ENCODE results near the gene PIAS1. TPM values are rescaled to one million over a fixed set of nuclear protein-coding genes. Genes with fewer than 3 reads are reported as not detected.

Gene PIAS1
- total RNA-seq, 4 donors from 2014 or later: 61.8 to 106 (median 86.3) TPM

DNA sequence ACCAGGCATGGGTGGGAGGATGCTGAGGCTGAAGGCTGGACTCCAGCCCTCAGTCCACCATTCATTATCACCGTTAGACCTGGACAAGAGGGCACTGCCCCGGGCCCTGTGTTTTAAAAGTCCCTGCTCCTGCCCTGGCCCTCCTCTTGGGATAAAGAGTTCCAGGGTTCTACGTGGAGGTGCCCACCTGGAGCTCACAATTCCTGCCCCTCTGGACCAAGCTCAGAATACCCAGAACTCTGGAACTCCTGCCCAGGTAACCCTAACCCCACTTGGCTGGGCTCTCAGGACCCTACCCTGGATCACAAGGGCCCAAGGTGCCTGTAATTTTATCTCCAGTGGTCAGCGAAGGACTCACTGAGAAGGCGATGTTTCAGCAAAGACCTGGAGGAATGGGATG is 149.8 kb downstream of the PIAS1 start:
- TF ChIP-seq CTCF (IDR thresholded peaks at IDR 0.05): no peak
- Histone ChIP-seq H3K27me3 (no peaks in the 10 kb centered on the region), H3K9me3 (no peaks in the 10 kb centered on the region), H3K27ac (peak overlapping the region in 1 of 4 donors; percentile 76), H3K4me3 (peak overlapping the region in 2 of 4 donors; percentile 20 to 39), H3K4me1 (peaks cover 0 to 58% (median 23%) of the 10 kb centered on the region in 4 donors), H3K36me3 (peaks cover 0 to 13% (median 0%) of the 10 kb centered on the region in 3 donors)
- 95 to 100% methylated on average over 5 of the region's 5 CpGs for WGBS, 2 donors
- DNase-seq (ENCODE audit: low spot score in 2 of 2): no peak

- H3K27ac ChIP-seq: peak overlapping the region in 3 of 4 donors; percentile 34 to 76 (median 69)
- 89% methylated on average over 6 to 7 of the region's 7 CpGs for WGBS, 2 donors
- peak overlapping the region in 2 of 4 donors; percentile 20 to 39 for H3K4me3 ChIP-seq
- peaks cover 0 to 13% (median 0%) of the 10 kb centered on the region in 3 donors for H3K36me3 ChIP-seq
- H3K4me1 ChIP-seq: peaks cover 0 to 56% (median 23%) of the 10 kb centered on the region in 4 donors
- H3K9me3 ChIP-seq: no peaks in the 10 kb centered on the region
- no peaks in the 10 kb centered on the region for H3K27me3 ChIP-seq
- DNase-seq (ENCODE audit: low spot score in 2 of 2): no peak
- no peak for TF ChIP-seq POLR2A (IDR thresholded peaks at IDR 0.05)
- TF ChIP-seq EP300 (IDR thresholded peaks at IDR 0.05): no peak
- no peak for TF ChIP-seq CTCF (IDR thresholded peaks at IDR 0.05)
Measured at GRCh38 chr15:68204361-68204760, 150.2 kb downstream of the PIAS1 start.

DNA sequence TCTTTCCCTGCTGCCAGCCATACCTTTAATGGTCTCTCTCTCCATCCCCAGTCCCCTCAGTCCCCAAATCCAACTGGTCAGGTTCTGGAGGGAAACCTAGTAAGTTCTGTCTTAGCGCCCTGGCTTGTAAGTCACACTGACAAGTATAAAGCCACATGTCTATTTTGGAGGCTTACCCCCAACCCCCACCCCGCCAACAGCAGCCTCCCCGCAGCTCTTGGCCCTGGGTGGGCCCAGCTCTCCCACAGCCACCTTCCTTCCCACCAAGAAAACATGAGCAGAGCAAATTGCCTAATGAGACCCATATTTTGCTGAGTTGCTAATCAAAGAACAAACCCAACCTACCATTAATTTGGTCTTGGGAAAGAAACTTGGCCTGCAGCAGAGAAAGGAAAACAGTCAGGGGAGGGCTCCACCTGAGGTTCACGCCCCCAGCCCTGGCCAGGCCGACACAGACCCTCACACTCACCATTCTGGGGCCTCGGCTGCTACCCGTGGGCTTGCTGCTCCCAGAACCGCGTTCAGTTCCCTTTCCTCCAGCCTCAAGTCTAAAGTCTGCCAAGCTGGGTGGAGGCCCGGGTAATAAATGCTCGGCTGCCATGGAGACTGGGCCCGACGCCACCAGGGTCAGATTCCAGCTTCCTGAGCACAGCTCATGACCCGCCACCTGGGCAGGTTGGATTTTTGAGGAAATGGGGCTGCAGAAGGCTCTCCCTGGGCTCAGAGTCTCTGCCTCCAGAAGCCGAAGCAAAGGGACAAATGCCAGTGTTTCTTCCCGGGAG is 150.9 kb downstream of the PIAS1 start, which contains the start of gene CALML4:
CALML4 (minus strand) TSS at position 557 of the 782 bp plus-strand sequence; CDS start at position 472, 85 bp downstream.
- Histone ChIP-seq H3K9me3 (no peaks in the 10 kb centered on the region), H3K36me3 (peaks cover 0 to 13% (median 0%) of the 10 kb centered on the region in 3 donors), H3K27ac (peak within 1 kb of the TSS in 3 of 4 donors; percentile 69 to 76 (median 72)), H3K27me3 (no peaks in the 10 kb centered on the region), H3K4me3 (peak within 1 kb of the TSS in 3 of 4 donors; percentile 2 to 39 (median 20)), H3K4me1 (peaks cover 0 to 50% (median 20%) of the 10 kb centered on the region in 4 donors)
- TF ChIP-seq EP300 (IDR thresholded peaks at IDR 0.05): peak in 1 of 2 donors; percentile 35
- TF ChIP-seq CTCF (IDR thresholded peaks at IDR 0.05): no peak
- peak in 1 of 2 donors; percentile 24 for TF ChIP-seq POLR2A (IDR thresholded peaks at IDR 0.05)
- WGBS, 2 donors: 29 to 50% methylated on average over 12 to 15 of the region's 16 CpGs
- DNase-seq (ENCODE audit: low spot score in 2 of 2): peak; percentile 53 to 58

- Histone ChIP-seq H3K9me3 (no peaks in the 10 kb centered on the region), H3K4me3 (peak overlapping the region in 2 of 4 donors; percentile 20 to 39), H3K4me1 (peaks cover 0 to 46% (median 17%) of the 10 kb centered on the region in 4 donors), H3K36me3 (peaks cover 0 to 13% (median 0%) of the 10 kb centered on the region in 3 donors), H3K27me3 (no peaks in the 10 kb centered on the region), H3K27ac (peak overlapping the region in 3 of 4 donors; percentile 69 to 76 (median 72))
- DNase-seq (ENCODE audit: low spot score in 2 of 2): no peak
- TF ChIP-seq POLR2A (IDR thresholded peaks at IDR 0.05) (no peak), CTCF (IDR thresholded peaks at IDR 0.05) (no peak), EP300 (IDR thresholded peaks at IDR 0.05) (no peak)
- WGBS, 2 donors: 78 to 83% methylated on average over 9 to 12 of the region's 13 CpGs
Measured at GRCh38 chr15:68205558-68205944, 151.4 kb downstream of the PIAS1 start.

All from tibial nerve (tissue), 4 donors.